CD4-positive, alpha-beta T cell treated with Interleukin-12 subunit alpha and Interleukin-12 subunit beta, for 1 hour (primary cell): ENCODE measurements around the gene DOCK2.

ENCODE experiments used
- DNase-seq: peaks from one replicate; pipeline ENCODE4 v3.0.0-alpha.2; 2020

The DOCK2 gene

GRCh38 chr5:170008376-170008775 is 371.3 kb downstream of the DOCK2 start:
- no peak for DNase-seq

- DNase-seq: no peak
These were observed 373.5 kb downstream of the DOCK2 start for GRCh38 chr5:170010595-170010994.

GRCh38 chr5:170011751-170012150 is 374.7 kb downstream of the DOCK2 start:
- no peak for DNase-seq

- no peak for DNase-seq
These were observed 375.5 kb downstream of the DOCK2 start for GRCh38 chr5:170012622-170013021.

- no peak for DNase-seq
These were observed 383.3 kb downstream of the DOCK2 start for GRCh38 chr5:170020423-170020822.

- no peak for DNase-seq
These were observed 384.4 kb downstream of the DOCK2 start for GRCh38 chr5:170021506-170021905.

- DNase-seq: no peak
These were observed 388.8 kb downstream of the DOCK2 start for GRCh38 chr5:170025853-170026252.

- no peak for DNase-seq
These were observed 391.0 kb downstream of the DOCK2 start for GRCh38 chr5:170028124-170028523.

- DNase-seq: no peak
These were observed 397.2 kb downstream of the DOCK2 start for GRCh38 chr5:170034231-170034630.

- no peak for DNase-seq
These were observed 401.2 kb downstream of the DOCK2 start for GRCh38 chr5:170038241-170038640.

- no peak for DNase-seq
These were observed 402.8 kb downstream of the DOCK2 start for GRCh38 chr5:170039830-170040229.

GRCh38 chr5:170046241-170046640 is 409.2 kb downstream of the DOCK2 start:
- DNase-seq: no peak

GRCh38 chr5:170049713-170050112 is 412.6 kb downstream of the DOCK2 start:
- no peak for DNase-seq

GRCh38 chr5:170053896-170054295 is 416.8 kb downstream of the DOCK2 start:
- DNase-seq: no peak

GRCh38 chr5:170055606-170056005 is 418.5 kb downstream of the DOCK2 start:
- DNase-seq: no peak

GRCh38 chr5:170056561-170057267 is 419.6 kb downstream of the DOCK2 start:
- DNase-seq: no peak

GRCh38 chr5:170057311-170057710 is 420.2 kb downstream of the DOCK2 start:
- no peak for DNase-seq

- no peak for DNase-seq
These were observed 422.1 kb downstream of the DOCK2 start for GRCh38 chr5:170059221-170059620.

- no peak for DNase-seq
These were observed 430.1 kb downstream of the DOCK2 start for GRCh38 chr5:170067152-170067551.

- DNase-seq: no peak
These were observed 430.6 kb downstream of the DOCK2 start for GRCh38 chr5:170067574-170068170.

GRCh38 chr5:170069512-170069911 is 432.4 kb downstream of the DOCK2 start:
- no peak for DNase-seq

GRCh38 chr5:170070556-170071412 is 433.7 kb downstream of the DOCK2 start:
- no peak for DNase-seq

GRCh38 chr5:170071748-170072147 is 434.7 kb downstream of the DOCK2 start:
- DNase-seq: no peak

GRCh38 chr5:170075696-170076095 is 438.6 kb downstream of the DOCK2 start:
- no peak for DNase-seq
